ENCODE results near the gene ITPR2. TPM values are rescaled to one million over a fixed set of nuclear protein-coding genes. Genes with fewer than 3 reads are reported as not detected.

The ITPR2 gene
- total RNA-seq, 4 donors from 2014 or later: 32.6 to 49.8 (median 39.9) TPM

GRCh38 chr12:26700430-26700829, 132.6 kb downstream of the ITPR2 start:
- no peak for DNase-seq (ENCODE audit: low spot score in 2 of 2)
- peaks cover 0 to 14% (median 0%) of the 10 kb centered on the region in 4 donors for H3K4me1 ChIP-seq
- TF ChIP-seq POLR2A (IDR thresholded peaks at IDR 0.05) (no peak), CTCF (IDR thresholded peaks at IDR 0.05) (no peak), EP300 (IDR thresholded peaks at IDR 0.05) (no peak)
- H3K9me3 ChIP-seq: no peaks in the 10 kb centered on the region
- WGBS, 2 donors: 71 to 78% methylated on average over 4 of the region's 4 CpGs
- no peaks in the 10 kb centered on the region for H3K27me3 ChIP-seq
- no peaks in the 10 kb centered on the region for H3K36me3 ChIP-seq
- H3K27ac ChIP-seq: no peak overlapping the region
- no peak overlapping the region for H3K4me3 ChIP-seq

GRCh38 chr12:26699237-26699636, 133.8 kb downstream of the ITPR2 start:
- H3K4me3 ChIP-seq: no peak overlapping the region
- no peaks in the 10 kb centered on the region for H3K36me3 ChIP-seq
- no peaks in the 10 kb centered on the region for H3K27me3 ChIP-seq
- no peak for DNase-seq (ENCODE audit: low spot score in 2 of 2)
- peaks cover 0 to 3% (median 0%) of the 10 kb centered on the region in 4 donors for H3K4me1 ChIP-seq
- TF ChIP-seq EP300 (IDR thresholded peaks at IDR 0.05): no peak
- TF ChIP-seq POLR2A (IDR thresholded peaks at IDR 0.05): no peak
- TF ChIP-seq CTCF (IDR thresholded peaks at IDR 0.05): no peak
- 95 to 100% methylated on average over 2 of the region's 2 CpGs for WGBS, 2 donors
- H3K27ac ChIP-seq: no peak overlapping the region
- H3K9me3 ChIP-seq: no peaks in the 10 kb centered on the region

DNA sequence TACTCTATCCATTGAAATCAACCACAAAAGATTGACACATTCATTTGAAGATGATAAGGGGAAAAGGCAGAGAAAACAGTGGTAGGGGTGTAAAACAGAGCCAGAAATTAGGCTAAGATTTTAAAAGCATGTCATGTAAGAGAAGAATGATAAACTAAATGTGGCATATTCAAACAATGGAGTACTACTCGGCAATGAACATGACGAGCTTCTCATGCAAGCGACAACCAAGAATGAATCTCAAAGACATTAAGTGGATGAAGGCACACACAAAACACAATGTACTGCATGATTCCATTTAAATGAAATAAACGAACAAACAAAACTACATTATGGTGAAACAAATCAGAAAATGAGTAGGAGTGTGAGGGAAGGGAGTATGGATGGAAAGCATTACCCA, 134.8 kb downstream of the ITPR2 start:
- no peaks in the 10 kb centered on the region for H3K36me3 ChIP-seq
- 96% methylated on average over 4 of the region's 4 CpGs for WGBS, 2 donors
- H3K27ac ChIP-seq: no peak overlapping the region
- H3K9me3 ChIP-seq: no peaks in the 10 kb centered on the region
- H3K4me1 ChIP-seq: no peaks in the 10 kb centered on the region
- no peaks in the 10 kb centered on the region for H3K27me3 ChIP-seq
- no peak overlapping the region for H3K4me3 ChIP-seq
- TF ChIP-seq POLR2A (IDR thresholded peaks at IDR 0.05) (no peak), EP300 (IDR thresholded peaks at IDR 0.05) (no peak), CTCF (IDR thresholded peaks at IDR 0.05) (no peak)
- DNase-seq (ENCODE audit: low spot score in 2 of 2): no peak

DNA sequence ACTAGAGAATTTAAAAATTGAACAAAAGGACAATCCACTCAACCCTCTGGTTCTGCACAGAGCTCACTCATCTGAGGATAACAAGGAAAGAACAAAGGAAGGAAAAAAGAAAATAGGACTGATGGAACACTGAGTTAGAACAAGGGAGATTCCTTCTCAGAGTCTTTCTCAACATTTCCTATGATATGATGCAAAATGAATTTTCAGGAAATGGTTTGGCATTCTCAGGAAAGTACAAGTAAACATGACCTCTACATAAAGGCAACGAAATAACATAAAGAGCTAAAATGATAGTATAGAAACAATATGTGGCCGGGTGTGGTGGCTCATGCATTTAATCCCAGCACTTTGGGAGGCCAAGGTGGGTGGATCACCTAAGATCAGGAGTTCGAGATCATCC, 135.8 kb downstream of the ITPR2 start:
- Histone ChIP-seq H3K27me3 (no peaks in the 10 kb centered on the region), H3K9me3 (no peaks in the 10 kb centered on the region), H3K27ac (no peak overlapping the region), H3K36me3 (no peaks in the 10 kb centered on the region), H3K4me1 (no peaks in the 10 kb centered on the region), H3K4me3 (no peak overlapping the region)
- 83 to 87% methylated on average over 3 of the region's 3 CpGs for WGBS, 2 donors
- DNase-seq (ENCODE audit: low spot score in 2 of 2): no peak
- TF ChIP-seq POLR2A (IDR thresholded peaks at IDR 0.05): no peak
- TF ChIP-seq CTCF (IDR thresholded peaks at IDR 0.05): no peak
- TF ChIP-seq EP300 (IDR thresholded peaks at IDR 0.05): no peak

DNA sequence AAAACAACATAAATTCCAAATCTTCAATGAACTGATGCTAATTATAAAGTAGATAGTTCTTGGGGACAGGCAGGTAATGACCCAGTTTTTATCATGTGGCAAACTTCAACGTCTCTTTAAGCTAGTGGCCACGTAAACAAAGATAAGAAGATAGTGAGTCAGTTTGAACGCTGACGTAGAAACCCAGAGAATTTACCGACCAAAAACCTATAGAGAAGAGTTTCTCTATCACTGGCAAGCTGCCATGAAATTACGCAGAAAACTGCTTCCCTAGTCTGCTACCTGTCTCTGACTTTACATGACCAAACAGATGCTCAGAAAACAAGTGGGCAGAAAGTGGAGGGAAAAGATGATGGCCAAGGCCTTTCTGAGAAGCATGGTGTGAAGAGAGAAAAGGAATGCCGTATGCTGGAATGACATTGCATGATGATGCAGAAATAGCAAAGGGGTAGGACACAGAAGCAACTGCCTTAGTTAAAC, 136.3 kb downstream of the ITPR2 start:
- TF ChIP-seq EP300 (IDR thresholded peaks at IDR 0.05) (no peak), POLR2A (IDR thresholded peaks at IDR 0.05) (no peak), CTCF (IDR thresholded peaks at IDR 0.05) (no peak)
- WGBS, 2 donors: 93% methylated on average over 7 of the region's 7 CpGs

More for the DNA sequence above, 136.3 kb downstream of the ITPR2 start:
- Histone ChIP-seq H3K9me3 (no peaks in the 10 kb centered on the region), H3K27ac (no peak overlapping the region), H3K36me3 (no peaks in the 10 kb centered on the region), H3K27me3 (no peaks in the 10 kb centered on the region), H3K4me1 (peaks cover 0 to 4% (median 0%) of the 10 kb centered on the region in 4 donors), H3K4me3 (no peak overlapping the region)
- no peak for DNase-seq (ENCODE audit: low spot score in 2 of 2)

All from tibial nerve (tissue), 4 donors.